Caki2 (cell line): ENCODE measurements around the gene TGFB1. TPM values are rescaled to one million over a fixed set of nuclear protein-coding genes. Genes with fewer than 3 reads are reported as not detected.
"Not testable (repeated sequence)": the region's sequence is repeated elsewhere in the genome, so short reads cannot be mapped to it uniquely, and the experiment has no call there.

ENCODE experiments used
- DNase-seq: peaks from one replicate; pipeline ENCODE4 v3.0.0-alpha.2; 2015; ENCODE audit warnings: low read depth
- in situ Hi-C: cut with HindIII; loops from 2 replicates; pipeline ENCODE4 v1.10.0; 2016; ENCODE audit warnings: low sequenced_read_pairs, low pct_unique_long_range_greater_than_20kb, mixed read lengths
- total RNA-seq: library from RNA; depleted of rRNA; stranded (reverse); fragments of >200 nt; shearing (Covaris generic); gene quantifications from 2 replicates; pipeline ENCODE4 v1.2.3, GENCODE V29; 2014; ENCODE audit warnings: low replicate concordance; rRNA removed

The TGFB1 gene
- total RNA-seq, 1 experiment from 2014 or later = 7.2 TPM

DNA sequence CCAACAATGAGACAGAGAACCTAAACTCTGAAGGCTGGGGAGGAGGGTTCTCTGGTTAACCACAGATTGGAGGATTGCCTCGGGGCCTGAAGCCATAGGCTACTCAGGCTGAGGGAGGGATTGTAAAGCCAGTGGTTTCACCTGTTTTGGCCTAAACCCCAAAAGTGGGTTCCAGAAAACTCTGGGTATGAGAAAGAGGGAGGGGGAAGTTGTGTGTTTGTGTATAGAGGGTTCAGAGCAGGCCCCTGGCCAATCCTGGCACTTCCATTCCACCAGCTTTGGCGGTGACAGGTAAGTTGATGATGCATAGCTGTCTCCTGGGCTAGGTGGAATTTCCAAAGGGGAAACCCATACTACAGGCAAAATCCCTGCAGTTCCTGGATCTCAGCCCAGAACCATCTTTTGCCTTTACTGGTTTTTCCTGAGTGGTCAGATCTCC is 57.3 kb downstream of the TGFB1 start:
- DNase-seq = no peak
- in situ Hi-C loops = no loop called here

DNA sequence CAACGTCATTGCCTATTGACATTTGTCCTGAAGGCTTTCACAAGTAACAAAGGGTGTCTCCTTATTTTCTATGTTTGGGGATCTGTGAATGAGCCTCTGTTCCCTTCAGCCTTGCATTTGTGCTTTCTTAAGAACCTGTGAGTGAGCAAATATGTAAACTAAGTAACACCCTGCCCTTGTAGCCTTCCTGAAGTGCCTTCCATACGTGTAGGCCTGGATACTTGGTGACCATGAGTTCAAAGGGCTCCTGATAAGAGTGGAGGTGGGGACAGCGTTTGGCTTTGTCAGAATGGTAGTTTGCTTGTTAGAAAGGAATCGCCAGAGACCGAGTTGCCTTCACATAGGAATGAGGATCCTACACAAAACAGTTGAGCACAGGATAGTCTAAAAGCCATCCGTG is 58.2 kb downstream of the TGFB1 start:
- DNase-seq = no peak
- in situ Hi-C loops = no loop called here

DNA sequence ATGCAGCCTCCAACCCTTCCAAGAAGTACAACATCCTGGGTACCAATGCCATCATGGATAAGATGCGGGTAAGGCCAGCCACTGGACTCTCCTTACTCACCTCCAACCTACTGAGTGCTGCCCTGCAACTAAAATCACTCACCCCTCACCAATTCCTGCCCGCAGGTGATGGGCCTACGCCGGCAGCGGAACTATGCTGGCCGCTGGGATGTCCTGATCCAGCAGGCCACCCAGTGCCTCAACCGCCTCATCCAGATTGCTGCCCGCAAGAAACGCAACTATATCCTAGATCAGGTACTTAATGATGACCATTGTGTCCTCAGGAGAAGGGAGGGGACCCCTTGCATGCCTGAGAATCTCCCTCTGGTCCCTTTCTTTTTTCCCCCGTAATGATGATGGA is 59.3 kb downstream of the TGFB1 start:
- DNase-seq = no peak
- in situ Hi-C loops = no loop called here

DNA sequence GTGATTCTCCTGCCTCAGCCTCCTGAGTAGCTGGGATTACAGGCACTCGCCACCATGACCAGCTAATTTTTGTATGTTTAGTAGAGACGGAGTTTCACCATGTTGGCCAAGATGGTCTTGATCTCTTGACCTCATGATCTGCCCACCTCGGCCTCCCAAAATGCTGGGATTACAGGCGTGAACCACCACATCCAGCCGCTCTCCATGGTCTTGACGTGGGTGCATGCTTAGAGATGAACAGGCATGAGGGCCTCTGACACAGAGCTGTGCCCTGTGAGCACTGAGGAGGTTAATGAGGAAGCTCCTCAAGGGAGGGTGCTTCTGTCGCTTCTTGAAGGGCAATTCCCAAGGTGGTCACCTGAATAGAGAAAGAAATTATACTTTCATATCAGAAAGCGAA is 63.9 kb downstream of the TGFB1 start:
- DNase-seq, in situ Hi-C loops: not testable (repeated sequence)

DNA sequence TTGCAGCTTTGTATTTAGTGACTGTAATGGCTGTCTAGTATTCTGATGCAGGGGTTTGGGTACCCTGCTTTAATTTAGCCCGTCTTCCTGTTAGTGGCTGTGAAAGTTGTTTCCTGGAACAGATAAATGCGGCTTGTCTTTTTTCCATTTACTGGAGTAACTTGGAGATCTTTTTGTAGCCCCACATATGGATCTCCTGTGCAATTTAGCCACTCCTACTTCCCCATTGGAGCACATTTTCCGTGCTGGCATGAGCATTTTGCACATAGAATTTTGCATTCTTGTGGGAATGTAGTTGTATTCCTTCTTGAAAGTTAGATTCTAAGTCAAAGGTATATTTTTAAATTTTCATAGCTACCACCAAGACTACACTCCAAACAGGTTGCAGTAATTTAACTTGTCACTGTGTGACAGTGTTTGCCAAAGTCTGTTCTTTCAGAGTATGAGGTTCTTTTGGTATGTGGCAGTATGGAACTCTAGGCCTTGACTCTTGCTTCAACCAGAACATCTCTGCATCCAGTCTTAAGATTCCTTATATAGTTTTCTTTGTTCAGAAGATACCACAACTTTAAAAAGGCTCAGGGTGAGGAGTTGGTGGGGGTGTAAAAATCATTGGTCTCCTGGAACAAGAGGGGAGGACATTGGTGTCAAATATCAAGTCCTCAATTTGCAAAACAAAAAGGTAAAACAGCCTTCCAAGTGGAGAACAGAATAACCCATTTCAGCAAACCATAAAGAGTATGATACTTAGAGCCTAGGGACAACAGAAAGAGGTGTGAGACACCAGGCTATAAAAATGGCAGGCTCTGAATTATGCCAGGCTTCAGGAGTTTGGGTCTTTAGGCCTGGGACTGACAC is 64.8 kb downstream of the TGFB1 start:
- no peak for DNase-seq
- in situ Hi-C loops = no loop called here

Other genes with a start within 250 kb of the TGFB1 start
- gene CYP2F1, start 239.5 kb downstream of the TGFB1 start, total RNA-seq = not detected in 2 replicates
- 10.6 and 40.2 TPM in 2 replicates for gene CYP2S1, start 160.7 kb downstream of the TGFB1 start, total RNA-seq
- 349 and 418 TPM in 2 replicates for gene AXL, start 134.7 kb downstream of the TGFB1 start, total RNA-seq
- gene HNRNPUL1, start 89.5 kb downstream of the TGFB1 start, total RNA-seq = 136 and 137 TPM in 2 replicates
- gene CCDC97, start 43.8 kb downstream of the TGFB1 start, total RNA-seq = 14.5 and 16.3 TPM in 2 replicates
- gene B9D2, start 10.2 kb upstream of the TGFB1 start, total RNA-seq = 15.1 and 35.0 TPM in 2 replicates
- gene TMEM91, start 22.6 kb upstream of the TGFB1 start, total RNA-seq = 4.1 and 7.5 TPM in 2 replicates
- 78.5 and 97.8 TPM in 2 replicates for gene EXOSC5, start 43.4 kb upstream of the TGFB1 start, total RNA-seq
- 121 and 196 TPM in 2 replicates for gene BCKDHA, start 43.9 kb upstream of the TGFB1 start, total RNA-seq
- gene B3GNT8, start 73.5 kb upstream of the TGFB1 start, total RNA-seq = 0.41 TPM in 1 of 2 replicates, not detected in the other
- gene DMAC2, start 86.0 kb upstream of the TGFB1 start, total RNA-seq = 68.5 and 79.9 TPM in 2 replicates
- gene ERICH4, start 89.2 kb upstream of the TGFB1 start, total RNA-seq = not detected in 2 replicates
- not detected in 2 replicates for gene CEACAM21, start 222.2 kb upstream of the TGFB1 start, total RNA-seq